GM10847 (cell line): Measurements from ENCODE around the gene PRDM2.

Experiments used
- POLR2A ChIP-seq: IDR thresholded peaks from 2 replicates; pipeline ENCODE4 v1.6.1; 2011; ENCODE audit not compliant: insufficient read length; ENCODE audit errors: extremely low read depth

PRDM2 gene

GRCh38 chr1:13825033-13825432, 125.0 kb downstream of the PRDM2 start:
- TF ChIP-seq POLR2A: no peak

GRCh38 chr1:13826009-13826408, 126.0 kb downstream of the PRDM2 start:
- TF ChIP-seq POLR2A: no peak

DNA sequence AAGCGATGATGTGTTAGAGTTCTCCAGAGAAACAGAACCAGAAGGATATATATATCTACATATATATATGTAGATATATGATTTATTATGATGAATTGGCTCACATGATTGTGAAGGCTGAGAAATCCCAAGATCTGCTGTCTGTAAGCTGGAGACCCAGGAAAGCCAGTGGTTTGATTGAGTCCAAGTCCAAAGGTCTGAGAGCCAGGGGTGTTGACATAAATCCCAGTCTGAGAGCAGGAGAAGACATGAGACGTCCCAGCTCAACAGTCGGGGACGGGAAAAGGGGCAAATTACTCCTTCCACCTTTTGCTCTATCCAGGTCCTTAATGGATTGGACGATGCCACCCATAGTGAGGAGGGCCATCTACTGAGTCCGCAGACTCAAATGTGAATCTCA, 126.6 kb downstream of the PRDM2 start:
- TF ChIP-seq POLR2A: no peak

GRCh38 chr1:13828454-13829151, 128.6 kb downstream of the PRDM2 start:
- TF ChIP-seq POLR2A: no peak

GRCh38 chr1:13829152-13829769, 129.3 kb downstream of the PRDM2 start:
- TF ChIP-seq POLR2A: no peak

DNA sequence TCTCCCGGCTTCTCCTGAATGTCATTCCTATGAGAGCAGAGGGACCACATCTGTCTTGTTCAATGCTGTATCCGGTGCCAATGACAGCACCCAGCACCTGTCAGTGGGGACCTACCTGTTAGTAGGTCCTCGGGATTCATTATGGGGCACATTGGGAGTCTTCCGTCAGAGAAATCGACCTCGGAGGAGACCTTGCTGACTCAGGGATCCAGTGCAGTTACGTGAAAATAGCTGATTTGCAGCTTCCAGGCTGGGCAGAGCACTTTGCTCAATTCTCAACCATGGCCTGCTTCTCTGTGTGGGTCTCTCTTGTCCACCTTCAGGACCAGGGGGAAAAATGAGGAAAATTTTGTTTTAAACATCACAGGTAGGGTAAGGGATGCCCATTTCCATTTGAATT, 130.2 kb downstream of the PRDM2 start:
- TF ChIP-seq POLR2A: no peak

- no peak for TF ChIP-seq POLR2A
Observed at GRCh38 chr1:13830616-13831280, 130.8 kb downstream of the PRDM2 start.

GRCh38 chr1:13832100-13832499, 132.1 kb downstream of the PRDM2 start:
- no peak for TF ChIP-seq POLR2A

DNA sequence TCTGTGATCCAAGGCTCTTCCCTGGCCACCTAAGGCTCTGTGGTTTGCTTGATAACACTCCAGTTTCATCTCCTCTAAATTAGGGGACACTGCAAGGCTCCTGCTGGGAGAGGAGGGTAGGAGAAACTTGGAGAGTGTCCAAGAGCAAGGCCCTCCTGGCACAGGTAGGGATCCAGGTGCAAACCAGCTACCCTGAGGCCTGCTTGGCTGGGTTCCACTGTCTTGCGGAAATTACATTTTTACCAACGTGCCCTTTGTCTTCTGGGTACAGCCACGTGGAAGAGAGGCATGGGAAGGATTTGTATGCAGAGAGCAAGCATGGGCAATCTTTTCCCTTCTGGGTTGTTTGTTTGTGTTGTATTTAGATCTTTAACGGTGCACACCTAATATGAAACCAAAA, 132.5 kb downstream of the PRDM2 start:
- no peak for TF ChIP-seq POLR2A

DNA sequence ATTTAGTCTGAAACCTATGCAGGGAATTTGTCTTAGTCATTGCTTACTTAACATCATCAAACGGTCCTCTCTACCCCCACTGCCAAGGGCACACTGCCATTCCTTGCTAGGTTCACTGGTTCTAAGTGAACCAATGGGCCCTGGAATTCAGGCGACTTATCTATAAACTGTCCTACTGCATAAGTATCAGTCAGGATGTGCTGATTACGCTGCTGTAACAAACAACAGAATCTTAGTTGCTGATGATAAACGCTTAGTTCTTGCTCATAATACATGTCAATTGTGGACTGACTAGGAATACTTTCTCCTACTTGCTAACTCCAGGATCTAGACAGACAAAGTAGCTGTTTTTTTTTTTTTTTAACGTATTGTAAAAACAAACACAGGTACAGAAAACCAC, 136.1 kb downstream of the PRDM2 start:
- TF ChIP-seq POLR2A: no peak

- no peak for TF ChIP-seq POLR2A
Observed at GRCh38 chr1:13836631-13837030, 136.6 kb downstream of the PRDM2 start.

DNA sequence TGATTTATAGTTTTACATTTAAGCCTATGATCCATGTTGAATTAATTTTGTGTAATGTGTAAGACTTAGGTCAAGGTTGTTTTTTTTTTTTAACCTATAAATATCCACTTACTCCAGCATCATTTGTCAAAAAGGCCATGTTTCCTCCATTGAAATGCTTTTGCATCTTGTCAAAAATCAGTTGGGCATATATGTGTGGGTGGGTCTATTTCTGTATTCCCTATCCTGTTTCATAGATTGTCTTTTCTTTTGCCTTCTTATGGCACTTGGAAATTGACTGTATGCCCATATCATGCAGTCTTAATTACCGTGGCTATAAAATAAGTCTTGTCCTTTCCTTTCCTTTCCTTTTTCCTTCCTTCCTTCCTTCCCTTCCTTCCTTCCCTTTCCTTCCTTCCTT, 138.2 kb downstream of the PRDM2 start:
- TF ChIP-seq POLR2A: no peak

DNA sequence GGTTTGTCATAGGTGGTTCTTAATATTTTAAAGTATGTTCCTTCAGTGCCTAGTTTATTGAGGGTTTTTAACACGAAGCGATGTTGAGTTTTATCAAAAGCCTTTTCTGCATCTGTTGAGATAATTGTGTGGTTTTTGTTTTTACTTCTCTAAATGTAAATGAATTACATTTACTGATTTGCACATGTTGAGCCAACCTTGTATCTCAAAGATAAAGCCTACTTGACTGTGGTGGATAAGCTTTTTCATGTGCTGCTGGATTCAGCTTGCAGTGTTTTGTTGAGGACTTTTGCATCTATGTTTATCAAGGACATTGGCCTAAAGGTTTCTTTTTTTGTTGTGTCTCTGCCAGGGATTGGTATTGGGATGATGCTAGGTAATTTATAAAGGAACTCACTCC, 142.5 kb downstream of the PRDM2 start:
- TF ChIP-seq POLR2A: no peak

GRCh38 chr1:13851726-13852125, 151.7 kb downstream of the PRDM2 start:
- no peak for TF ChIP-seq POLR2A

GRCh38 chr1:13855554-13855953, 155.6 kb downstream of the PRDM2 start:
- no peak for TF ChIP-seq POLR2A

- no peak for TF ChIP-seq POLR2A
Observed at GRCh38 chr1:13860031-13860430, 160.0 kb downstream of the PRDM2 start.
